Smooth muscle cell (in vitro differentiated cells): ENCODE measurements around the gene CHL1. TPM values are rescaled to one million over a fixed set of nuclear protein-coding genes. Genes with fewer than 3 reads are reported as not detected.
A peak's percentile ranks its signal among the peaks of the same experiment; 100 is the strongest.

Experiments used
- DNase-seq: peaks from one replicate; lab custom pipeline; 2025; ENCODE audit not compliant: unreplicated experiment; lab: John Stamatoyannopoulos, UW
- H2AFZ ChIP-seq: fragments of 200-600 bp; sonication (generic); 2 replicates; pipeline ENCODE4 v1.6.0; 2016; ENCODE audit warnings: antibody characterized with exemption, low read depth, mild to moderate bottlenecking
- H3F3A ChIP-seq: fragments of 200-600 bp; sonication (generic); 2 replicates; pipeline ENCODE4 v1.6.0; 2017; ENCODE audit warnings: antibody characterized with exemption, low read depth
- H3K27ac ChIP-seq: fragments of 200-600 bp; sonication (generic); 2 replicates; pipeline ENCODE4 v1.5.1; 2016; ENCODE audit warnings: low read depth, mild to moderate bottlenecking
- H3K27me3 ChIP-seq: fragments of 200-600 bp; sonication (generic); 2 replicates; pipeline ENCODE4 v1.6.1; 2016; ENCODE audit warnings: low read depth, mild to moderate bottlenecking
- H3K36me3 ChIP-seq: fragments of 200-600 bp; sonication (generic); 2 replicates; pipeline ENCODE4 v1.5.1; 2016; ENCODE audit warnings: low read depth
- H3K4me1 ChIP-seq: fragments of 200-600 bp; sonication (generic); 2 replicates; pipeline ENCODE4 v1.5.1; 2016; ENCODE audit warnings: low read depth
- H3K4me2 ChIP-seq: fragments of 200-600 bp; sonication (generic); 2 replicates; pipeline ENCODE4 v1.6.0; 2016; ENCODE audit warnings: mild to moderate bottlenecking
- H3K4me3 ChIP-seq: fragments of 200-600 bp; sonication (generic); 2 replicates; pipeline ENCODE4 v1.5.1; 2016; ENCODE audit warnings: mild to moderate bottlenecking
- H3K79me2 ChIP-seq: fragments of 200-600 bp; sonication (generic); 2 replicates; pipeline ENCODE4 v1.6.0; 2016; ENCODE audit warnings: low read depth, mild to moderate bottlenecking
- H3K9ac ChIP-seq: fragments of 200-600 bp; sonication (generic); 2 replicates; pipeline ENCODE4 v1.6.0; 2016; ENCODE audit warnings: low read depth
- H3K9me3 ChIP-seq: fragments of 200-600 bp; sonication (generic); replicated peaks from 2 replicates; pipeline ENCODE4 v1.5.1; 2016; ENCODE audit warnings: low read depth
- H4K20me1 ChIP-seq: fragments of 200-600 bp; sonication (generic); 2 replicates; pipeline ENCODE4 v1.6.0; 2016; ENCODE audit warnings: low read depth
- WGBS: methylation state at CpG from one replicate; pipeline ENCODE4 v1.1.7; 2016; ENCODE audit warnings: low lambda C conversion rate; 5-methylcytosine and 5-hydroxymethylcytosine counted together
- polyA plus RNA-seq: library from polyadenylated mRNA; unstranded; fragments of >200 nt; fragmentation: Nextera tagmentation; extraction: Ambion mirVana; gene quantifications from 2 replicates; pipeline ENCODE4 v1.2.1, GENCODE V29; 2016
- total RNA-seq: library from RNA; depleted of rRNA; stranded (reverse); fragments of >200 nt; gene quantifications from 2 replicates; pipeline ENCODE4 v1.2.3, GENCODE V29; 2014
- TF ChIP-seq, protein P1 (sequence below): fragments of 200-600 bp; sonication (generic); IDR thresholded peaks from 2 replicates; pipeline ENCODE4 v1.5.1; 2017; ENCODE audit warnings: borderline replicate concordance, mild to moderate bottlenecking, antibody characterized with exemption; ENCODE audit not compliant: insufficient read depth, poor library complexity, severe bottlenecking

The CHL1 gene
- total and polyA plus RNA-seq, 2 experiments from 2014 or later: not detected

DNA sequence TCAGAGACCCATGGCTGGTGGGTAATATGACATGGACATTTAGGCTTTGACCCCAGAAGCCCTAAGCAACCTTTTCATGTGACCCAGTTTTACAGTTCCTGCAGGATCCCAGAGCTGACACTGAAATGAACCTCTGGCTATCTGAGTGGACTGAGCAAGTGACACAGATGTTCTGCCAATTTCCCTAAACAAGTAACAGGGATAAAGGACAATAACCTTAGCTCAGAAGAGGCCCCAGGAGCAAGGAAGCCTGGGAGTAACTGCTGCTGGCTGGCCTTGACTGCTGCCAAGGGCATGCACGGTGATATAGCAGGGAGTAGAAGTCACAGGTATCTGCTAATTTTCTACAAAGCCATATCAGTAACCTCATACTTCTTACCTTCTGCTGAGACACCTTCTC lies 177.9 kb downstream of the CHL1 start:
- Histone ChIP-seq H2AFZ (no peak overlapping the region), H3K27ac (no peak overlapping the region), H3K9ac (no peak overlapping the region), H3K36me3 (no peaks in the 10 kb centered on the region), H3K9me3 (no peaks in the 10 kb centered on the region), H3K4me3 (no peak overlapping the region), H3K4me1 (no peaks in the 10 kb centered on the region), H3K79me2 (no peaks in the 10 kb centered on the region), H3F3A (no peaks in the 10 kb centered on the region), H3K4me2 (no peak overlapping the region), H4K20me1 (no peaks in the 10 kb centered on the region), H3K27me3 (no peaks in the 10 kb centered on the region)
- TF ChIP-seq, protein P1, sequence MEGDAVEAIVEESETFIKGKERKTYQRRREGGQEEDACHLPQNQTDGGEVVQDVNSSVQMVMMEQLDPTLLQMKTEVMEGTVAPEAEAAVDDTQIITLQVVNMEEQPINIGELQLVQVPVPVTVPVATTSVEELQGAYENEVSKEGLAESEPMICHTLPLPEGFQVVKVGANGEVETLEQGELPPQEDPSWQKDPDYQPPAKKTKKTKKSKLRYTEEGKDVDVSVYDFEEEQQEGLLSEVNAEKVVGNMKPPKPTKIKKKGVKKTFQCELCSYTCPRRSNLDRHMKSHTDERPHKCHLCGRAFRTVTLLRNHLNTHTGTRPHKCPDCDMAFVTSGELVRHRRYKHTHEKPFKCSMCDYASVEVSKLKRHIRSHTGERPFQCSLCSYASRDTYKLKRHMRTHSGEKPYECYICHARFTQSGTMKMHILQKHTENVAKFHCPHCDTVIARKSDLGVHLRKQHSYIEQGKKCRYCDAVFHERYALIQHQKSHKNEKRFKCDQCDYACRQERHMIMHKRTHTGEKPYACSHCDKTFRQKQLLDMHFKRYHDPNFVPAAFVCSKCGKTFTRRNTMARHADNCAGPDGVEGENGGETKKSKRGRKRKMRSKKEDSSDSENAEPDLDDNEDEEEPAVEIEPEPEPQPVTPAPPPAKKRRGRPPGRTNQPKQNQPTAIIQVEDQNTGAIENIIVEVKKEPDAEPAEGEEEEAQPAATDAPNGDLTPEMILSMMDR: no peak
- 42% methylated on average over 1 of the region's 1 CpG for WGBS
- DNase-seq: no peak

DNA sequence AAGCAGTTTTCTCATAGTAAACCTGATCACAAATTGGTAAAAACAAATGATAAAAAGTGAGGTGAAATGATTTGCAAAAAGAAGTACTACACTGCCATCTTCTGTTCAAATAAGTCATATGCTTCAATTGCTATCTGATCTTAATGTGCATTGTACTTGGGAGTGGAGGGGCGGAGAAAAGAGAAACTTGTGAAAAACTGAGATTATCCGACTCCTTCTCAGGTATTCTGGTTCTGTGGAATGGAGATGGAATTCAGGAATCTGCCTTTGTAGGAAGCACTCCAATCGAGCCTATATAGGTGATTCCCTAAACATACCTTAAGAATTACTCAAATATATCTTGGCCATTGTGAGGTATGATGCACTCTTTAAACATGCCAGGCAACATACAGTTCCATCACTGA lies 180.6 kb downstream of the CHL1 start:
- Histone ChIP-seq H2AFZ (no peak overlapping the region), H3K4me2 (no peak overlapping the region), H3K27me3 (no peaks in the 10 kb centered on the region), H3K27ac (no peak overlapping the region), H3K4me1 (no peaks in the 10 kb centered on the region), H3K36me3 (no peaks in the 10 kb centered on the region), H3K9ac (no peak overlapping the region), H3F3A (no peaks in the 10 kb centered on the region), H3K4me3 (no peak overlapping the region), H3K9me3 (no peaks in the 10 kb centered on the region), H4K20me1 (no peaks in the 10 kb centered on the region), H3K79me2 (no peaks in the 10 kb centered on the region)
- TF ChIP-seq, protein P1: peak; percentile 45
- 18% methylated on average over 3 of the region's 3 CpGs for WGBS
- DNase-seq: no peak

DNA sequence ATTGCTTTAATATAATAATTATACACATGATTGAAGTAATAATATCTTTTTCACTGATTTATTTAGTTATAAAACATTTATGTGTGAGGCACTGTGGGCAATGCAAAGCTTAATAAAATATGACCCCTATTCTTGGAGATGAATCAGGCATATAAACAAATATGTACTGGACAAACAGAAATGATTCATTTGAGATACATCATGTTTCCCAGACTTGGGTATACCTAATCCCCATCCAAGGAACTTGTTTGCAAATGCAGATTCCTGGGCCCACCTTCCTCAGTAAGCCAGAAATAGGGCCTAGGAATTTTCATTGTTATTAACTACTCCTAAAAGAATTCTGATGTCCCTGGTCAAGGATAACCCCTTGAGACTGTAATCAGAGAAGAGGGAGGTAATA lies 184.2 kb downstream of the CHL1 start:
- Histone ChIP-seq H3K27me3 (no peaks in the 10 kb centered on the region), H3K79me2 (no peaks in the 10 kb centered on the region), H3K36me3 (no peaks in the 10 kb centered on the region), H3K4me2 (no peak overlapping the region), H3K9me3 (no peaks in the 10 kb centered on the region), H3K4me3 (no peak overlapping the region), H3K9ac (no peak overlapping the region), H3K4me1 (no peaks in the 10 kb centered on the region), H3K27ac (no peak overlapping the region), H3F3A (no peaks in the 10 kb centered on the region), H4K20me1 (no peaks in the 10 kb centered on the region), H2AFZ (no peak overlapping the region)
- DNase-seq: no peak
- TF ChIP-seq, protein P1: no peak

DNA sequence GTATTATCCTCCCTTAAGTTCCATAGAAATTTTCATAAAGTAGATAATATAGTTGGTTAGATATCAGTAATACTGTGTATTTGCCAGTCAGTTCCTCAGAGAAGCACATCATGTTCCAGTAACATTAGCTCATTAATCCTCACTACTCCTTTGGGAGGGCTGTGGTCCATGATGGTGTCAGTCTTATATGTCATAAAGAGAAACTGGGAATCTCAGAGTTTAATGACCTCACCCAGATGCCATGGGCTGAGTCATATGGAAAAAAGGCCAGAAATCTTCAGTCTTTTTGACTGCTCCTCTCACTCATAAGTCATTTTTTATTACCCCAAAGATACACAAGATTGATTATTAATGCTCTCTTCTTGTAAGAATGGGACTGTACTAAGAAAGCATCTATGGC lies 188.6 kb downstream of the CHL1 start:
- Histone ChIP-seq H3K4me1 (no peaks in the 10 kb centered on the region), H3K27me3 (no peaks in the 10 kb centered on the region), H3K36me3 (no peaks in the 10 kb centered on the region), H3F3A (no peaks in the 10 kb centered on the region), H3K79me2 (no peaks in the 10 kb centered on the region), H2AFZ (no peak overlapping the region), H3K4me2 (no peak overlapping the region), H3K4me3 (no peak overlapping the region), H3K27ac (no peak overlapping the region), H3K9me3 (no peaks in the 10 kb centered on the region), H4K20me1 (no peaks in the 10 kb centered on the region), H3K9ac (no peak overlapping the region)
- TF ChIP-seq, protein P1: no peak
- DNase-seq: no peak
